ENCODE data around the gene TGFB1I1.

Gene TGFB1I1

DNA sequence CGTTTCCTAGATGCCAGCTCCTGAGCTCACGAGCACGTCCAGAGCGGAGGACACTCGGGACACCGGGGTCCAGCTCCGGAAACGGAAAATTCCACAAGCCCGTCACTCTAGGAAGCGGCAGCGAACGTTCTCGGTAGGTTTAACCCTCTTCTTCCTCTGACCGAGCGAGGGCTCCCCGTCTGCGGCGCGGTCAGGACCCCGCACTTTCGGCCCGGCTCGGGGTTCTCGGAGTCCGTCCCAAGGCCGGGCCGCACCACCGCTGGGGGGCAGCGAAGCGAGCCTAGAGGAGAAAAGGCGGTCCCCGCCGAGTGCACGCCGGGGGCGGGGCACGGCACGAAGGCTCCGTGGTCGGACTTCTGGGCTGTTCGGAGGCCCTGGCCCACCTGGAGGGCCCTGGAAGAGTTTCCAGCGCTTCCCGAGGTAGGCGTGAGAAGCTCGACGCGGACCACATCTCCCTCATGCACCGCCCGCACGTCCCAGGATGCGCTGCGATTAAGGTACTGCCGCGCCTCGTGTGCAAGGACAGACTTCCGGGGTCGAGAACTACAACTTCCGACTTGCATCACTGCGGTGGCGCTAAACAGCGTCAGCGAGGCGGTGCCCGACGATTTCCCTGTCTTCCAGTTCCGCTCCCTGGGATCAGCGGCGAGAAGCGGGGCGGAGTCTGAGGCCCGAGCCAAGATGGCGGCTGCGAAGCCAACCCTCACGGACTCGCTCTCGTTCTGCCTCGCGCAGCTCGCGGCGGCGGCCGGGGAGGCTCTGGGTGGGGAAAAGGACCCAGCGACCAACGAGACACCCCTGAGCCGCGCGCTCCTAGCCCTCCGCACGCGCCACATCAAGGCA, 12.9 kb upstream of the TGFB1I1 start, which contains the start of gene ARMC5:
TSS of gene ARMC5 (plus strand) at position 658 of the 843 bp plus-strand sequence. CDS start at position 682, 24 bp downstream.
- peak within 1 kb of the TSS; percentile 97 for H3K9ac ChIP-seq (ENCODE audit: low read depth, low read length)
- H3K36me3 ChIP-seq (ENCODE audit: insufficient read depth, low read length), result no peaks in the 10 kb centered on the region; the same call in 1 of the 2 replicates
- peaks cover 4% of the 10 kb centered on the region for H3K4me1 ChIP-seq (ENCODE audit: insufficient read depth, low read length)
- no peaks in the 10 kb centered on the region for H3K9me3 ChIP-seq (ENCODE audit: control insufficient read depth, insufficient read depth, low read length)

DNA sequence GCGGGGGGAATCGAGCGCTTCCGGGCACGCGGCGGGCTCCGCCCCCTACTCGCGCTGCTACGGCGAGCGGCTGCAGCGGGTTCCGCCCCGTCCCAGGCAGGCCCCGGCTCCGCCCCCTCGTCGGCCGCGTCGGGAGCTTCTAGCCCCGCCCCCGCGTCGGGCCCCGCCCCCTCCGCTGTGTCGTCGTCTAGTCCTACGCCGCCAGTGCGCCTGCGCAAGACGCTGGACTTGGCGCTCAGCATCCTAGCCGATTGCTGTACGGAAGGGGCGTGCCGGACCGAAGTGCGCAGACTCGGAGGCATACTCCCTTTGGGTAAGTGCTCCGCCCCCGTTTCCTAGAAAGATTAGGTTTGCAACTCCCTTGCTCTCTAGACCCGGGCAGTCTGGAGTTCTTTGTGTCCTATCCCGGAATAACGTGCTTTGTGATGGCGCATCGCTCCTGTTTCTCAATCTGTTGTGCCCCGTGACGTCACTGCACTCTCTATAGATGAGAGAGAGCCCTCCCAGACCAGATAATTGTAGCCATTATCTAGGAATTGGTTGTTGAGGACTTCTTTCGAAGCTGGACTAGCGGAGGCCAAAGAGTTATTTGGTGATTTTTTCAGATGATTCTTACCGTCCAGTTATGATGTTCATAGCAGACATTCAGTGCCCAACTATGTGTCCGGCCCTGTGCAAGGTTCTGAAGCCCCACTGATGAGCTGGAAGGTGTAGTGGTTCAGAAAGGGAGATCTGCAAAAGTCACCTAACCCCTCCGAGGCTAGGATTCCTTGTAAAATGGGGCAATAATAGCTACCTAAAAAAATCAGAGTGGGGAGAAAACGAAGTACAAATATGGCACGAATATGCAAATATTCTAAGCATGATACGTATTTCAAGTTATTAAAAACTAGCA, 12.0 kb upstream of the TGFB1I1 start:
- peak overlapping the region; percentile 97 for H3K9ac ChIP-seq (ENCODE audit: low read depth, low read length)
- no peaks in the 10 kb centered on the region for H3K9me3 ChIP-seq (ENCODE audit: control insufficient read depth, insufficient read depth, low read length)
- peaks cover 4% of the 10 kb centered on the region for H3K4me1 ChIP-seq (ENCODE audit: insufficient read depth, low read length)
- H3K36me3 ChIP-seq (ENCODE audit: insufficient read depth, low read length), result no peaks in the 10 kb centered on the region; the same call in 1 of the 2 replicates

DNA sequence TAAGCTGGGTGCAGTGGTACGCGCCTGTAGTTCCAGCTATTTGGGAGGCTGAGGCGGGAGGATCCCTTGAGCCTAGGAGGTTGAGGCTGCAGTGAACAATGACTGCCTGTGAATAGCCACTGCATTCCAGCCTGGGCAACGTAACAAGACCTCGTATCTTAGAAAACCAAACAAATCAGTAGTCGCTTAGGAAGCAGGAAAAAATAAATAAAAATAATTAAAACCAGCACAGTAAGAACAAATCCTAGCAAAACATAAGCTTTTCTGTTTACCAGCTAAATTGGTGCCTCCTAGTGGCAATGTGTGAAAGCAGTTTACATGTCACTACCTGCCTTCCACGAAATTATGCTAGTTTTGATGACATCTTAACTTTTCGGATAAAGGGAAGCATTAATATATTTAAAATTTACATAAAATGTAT, 11.4 kb upstream of the TGFB1I1 start:
- no peaks in the 10 kb centered on the region for H3K9me3 ChIP-seq (ENCODE audit: control insufficient read depth, insufficient read depth, low read length)
- peak overlapping the region; percentile 71; the same call in 1 of the 2 replicates for H3K9ac ChIP-seq (ENCODE audit: low read depth, low read length)
- no peaks in the 10 kb centered on the region; the same call in 1 of the 2 replicates for H3K36me3 ChIP-seq (ENCODE audit: insufficient read depth, low read length)
- H3K4me1 ChIP-seq (ENCODE audit: insufficient read depth, low read length), result peaks cover under 1% of the 10 kb centered on the region; the same call in 1 of the 2 replicates

DNA sequence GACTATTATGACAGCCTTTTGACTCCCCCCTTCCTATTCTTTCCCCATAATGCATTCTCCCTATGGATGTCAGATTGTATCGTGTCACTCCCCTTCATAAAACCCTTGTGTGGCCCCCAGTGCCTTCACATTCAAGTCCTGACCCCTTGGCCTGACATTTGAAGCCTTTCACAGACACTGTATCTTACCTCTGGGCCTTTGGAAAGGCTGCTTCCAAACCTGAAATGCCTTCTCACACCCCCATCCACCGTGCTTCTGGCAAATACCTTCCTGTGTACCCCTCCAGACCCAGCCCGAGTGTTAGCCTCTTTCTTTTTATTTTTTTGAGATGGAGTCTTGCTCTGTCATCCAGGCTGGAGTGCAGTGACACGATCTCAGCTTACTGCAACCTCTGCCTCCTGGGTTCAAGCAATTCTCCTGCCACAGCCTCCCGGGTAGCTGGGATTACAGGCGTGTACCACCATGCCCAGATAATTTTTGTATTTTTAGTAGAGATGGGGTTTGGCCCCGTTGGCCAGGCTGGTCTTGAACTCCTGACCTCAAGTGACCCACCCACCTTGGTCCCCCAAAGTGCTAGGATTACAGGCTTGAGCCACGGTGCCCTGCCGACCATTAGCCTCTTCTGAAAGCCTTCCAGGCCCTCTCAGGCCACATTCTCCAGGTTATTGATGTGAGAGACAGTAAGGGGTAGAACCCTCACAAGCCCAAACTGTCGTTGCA, 10.6 kb upstream of the TGFB1I1 start:
- H3K36me3 ChIP-seq (ENCODE audit: insufficient read depth, low read length), result no peaks in the 10 kb centered on the region
- no peaks in the 10 kb centered on the region; the same call in 1 of the 2 replicates for H3K4me1 ChIP-seq (ENCODE audit: insufficient read depth, low read length)
- no peak overlapping the region for H3K9ac ChIP-seq (ENCODE audit: low read depth, low read length)
- H3K9me3 ChIP-seq (ENCODE audit: control insufficient read depth, insufficient read depth, low read length), result no peaks in the 10 kb centered on the region

DNA sequence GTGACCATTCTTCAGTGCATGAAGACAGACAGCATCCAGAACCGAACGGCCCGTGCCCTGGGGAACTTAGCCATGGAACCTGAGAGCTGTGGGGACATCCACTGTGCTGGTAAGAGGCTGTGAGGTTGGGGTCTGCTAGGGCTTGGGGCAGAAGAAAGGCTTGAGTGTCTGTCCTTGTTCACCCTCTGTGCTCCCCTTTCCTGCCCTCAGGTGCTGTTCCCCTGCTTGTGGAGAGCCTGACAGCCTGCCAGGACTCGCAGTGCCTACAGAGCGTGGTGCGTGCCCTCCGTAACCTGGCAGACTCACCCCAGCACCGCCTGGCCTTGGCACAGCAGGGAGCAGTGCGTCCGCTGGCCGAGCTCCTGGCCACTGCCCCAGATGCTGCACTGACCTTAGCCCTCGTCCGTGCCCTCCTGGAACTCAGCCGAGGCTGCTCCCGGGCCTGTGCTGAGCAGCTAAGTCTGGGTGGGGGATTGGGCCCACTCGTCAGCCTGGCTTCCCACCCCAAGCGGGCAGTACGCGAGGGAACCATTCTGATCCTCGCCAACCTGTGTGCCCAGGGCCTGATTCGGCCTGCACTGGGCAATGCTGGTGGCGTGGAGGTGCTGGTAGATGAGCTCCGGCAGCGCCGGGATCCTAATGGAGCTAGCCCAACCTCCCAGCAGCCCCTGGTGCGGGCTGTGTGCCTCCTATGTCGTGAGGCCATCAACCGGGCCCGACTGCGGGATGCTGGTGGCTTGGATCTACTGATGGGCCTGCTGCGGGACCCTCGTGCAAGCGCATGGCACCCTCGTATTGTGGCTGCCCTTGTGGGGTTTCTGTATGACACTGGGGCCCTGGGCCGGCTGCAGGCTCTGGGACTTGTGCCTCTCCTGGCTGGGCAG, 9.8 kb upstream of the TGFB1I1 start:
- no peaks in the 10 kb centered on the region; the same call in 1 of the 2 replicates for H3K4me1 ChIP-seq (ENCODE audit: insufficient read depth, low read length)
- no peaks in the 10 kb centered on the region for H3K36me3 ChIP-seq (ENCODE audit: insufficient read depth, low read length)
- H3K9ac ChIP-seq (ENCODE audit: low read depth, low read length), result no peak overlapping the region
- H3K9me3 ChIP-seq (ENCODE audit: control insufficient read depth, insufficient read depth, low read length), result no peaks in the 10 kb centered on the region

DNA sequence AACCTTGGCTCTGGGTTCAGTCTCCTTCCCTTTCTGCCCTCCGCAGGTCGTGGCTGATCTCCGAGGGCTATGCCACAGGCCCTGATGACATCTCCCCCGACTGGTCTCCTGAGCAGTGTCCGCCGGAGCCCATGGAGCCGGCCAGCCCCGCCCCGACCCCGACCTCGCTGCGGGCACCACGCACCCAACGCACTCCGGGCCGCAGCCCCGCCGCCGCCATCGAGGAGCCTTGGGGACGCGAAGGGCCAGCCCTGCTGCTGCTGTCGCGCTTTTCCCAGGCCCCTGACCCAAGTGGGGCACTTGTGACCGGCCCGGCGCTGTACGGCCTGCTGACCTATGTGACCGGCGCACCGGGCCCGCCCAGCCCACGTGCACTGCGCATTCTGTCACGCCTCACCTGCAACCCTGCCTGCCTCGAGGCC, 7.6 kb upstream of the TGFB1I1 start:
- H3K9ac ChIP-seq (ENCODE audit: low read depth, low read length), result no peak overlapping the region

DNA sequence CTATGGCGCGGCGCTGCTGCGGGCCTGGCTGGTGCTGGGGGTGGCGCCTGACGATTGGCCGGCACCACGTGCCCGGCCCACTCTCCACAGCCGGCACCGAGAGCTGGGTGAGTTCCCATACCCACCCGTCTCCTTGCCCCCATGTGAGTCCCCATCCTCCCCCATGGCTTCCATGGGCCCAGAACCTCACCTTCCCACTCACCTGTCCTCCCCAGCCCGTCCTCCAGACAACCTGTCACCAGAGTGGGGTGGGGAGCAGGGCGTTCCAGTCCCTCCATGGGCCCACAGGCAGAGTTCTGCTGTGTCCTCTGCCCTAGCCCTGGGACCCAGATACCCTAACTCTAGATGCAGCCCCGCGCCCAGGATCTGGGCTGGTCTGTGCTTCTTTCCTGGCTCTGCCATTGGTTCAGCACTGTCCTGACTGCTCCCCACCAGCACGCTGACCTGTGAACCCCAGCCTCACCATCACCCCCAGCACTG, 7.1 kb upstream of the TGFB1I1 start:
- H3K9ac ChIP-seq (ENCODE audit: low read depth, low read length), result no peak overlapping the region
- no peaks in the 10 kb centered on the region for H3K9me3 ChIP-seq (ENCODE audit: control insufficient read depth, insufficient read depth, low read length)
- H3K4me1 ChIP-seq (ENCODE audit: insufficient read depth, low read length), result no peaks in the 10 kb centered on the region
- H3K36me3 ChIP-seq (ENCODE audit: insufficient read depth, low read length), result no peaks in the 10 kb centered on the region

More for the DNA sequence above, 7.6 kb upstream of the TGFB1I1 start:
- no peaks in the 10 kb centered on the region for H3K36me3 ChIP-seq (ENCODE audit: insufficient read depth, low read length)
- no peaks in the 10 kb centered on the region for H3K4me1 ChIP-seq (ENCODE audit: insufficient read depth, low read length)
- no peaks in the 10 kb centered on the region for H3K9me3 ChIP-seq (ENCODE audit: control insufficient read depth, insufficient read depth, low read length)

DNA sequence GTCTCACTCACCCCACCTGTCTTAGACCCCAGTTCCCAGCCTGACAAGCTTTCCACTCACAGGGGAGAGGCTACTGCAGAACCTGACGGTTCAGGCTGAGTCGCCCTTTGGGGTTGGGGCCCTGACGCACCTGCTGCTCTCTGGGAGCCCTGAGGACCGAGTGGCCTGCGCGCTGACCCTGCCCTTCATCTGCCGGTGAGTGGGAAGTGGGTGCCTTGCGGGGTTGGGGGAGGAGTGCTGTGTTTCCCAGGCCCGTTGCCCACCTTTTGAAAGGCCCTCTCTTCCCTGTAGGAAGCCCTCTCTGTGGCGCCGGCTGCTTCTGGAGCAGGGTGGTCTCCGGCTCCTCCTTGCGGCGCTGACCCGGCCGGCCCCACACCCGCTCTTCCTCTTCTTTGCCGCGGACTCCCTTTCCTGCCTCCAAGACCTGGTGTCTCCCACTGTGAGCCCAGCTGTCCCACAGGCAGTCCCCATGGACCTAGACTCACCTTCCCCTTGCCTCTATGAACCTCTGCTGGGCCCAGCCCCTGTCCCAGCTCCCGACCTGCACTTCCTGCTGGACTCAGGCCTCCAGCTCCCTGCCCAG, 6.1 kb upstream of the TGFB1I1 start:
- Histone ChIP-seq H3K9ac (ENCODE audit: low read depth, low read length) (no peak overlapping the region), H3K9me3 (ENCODE audit: control insufficient read depth, insufficient read depth, low read length) (no peaks in the 10 kb centered on the region), H3K36me3 (ENCODE audit: insufficient read depth, low read length) (no peaks in the 10 kb centered on the region), H3K4me1 (ENCODE audit: insufficient read depth, low read length) (no peaks in the 10 kb centered on the region)

DNA sequence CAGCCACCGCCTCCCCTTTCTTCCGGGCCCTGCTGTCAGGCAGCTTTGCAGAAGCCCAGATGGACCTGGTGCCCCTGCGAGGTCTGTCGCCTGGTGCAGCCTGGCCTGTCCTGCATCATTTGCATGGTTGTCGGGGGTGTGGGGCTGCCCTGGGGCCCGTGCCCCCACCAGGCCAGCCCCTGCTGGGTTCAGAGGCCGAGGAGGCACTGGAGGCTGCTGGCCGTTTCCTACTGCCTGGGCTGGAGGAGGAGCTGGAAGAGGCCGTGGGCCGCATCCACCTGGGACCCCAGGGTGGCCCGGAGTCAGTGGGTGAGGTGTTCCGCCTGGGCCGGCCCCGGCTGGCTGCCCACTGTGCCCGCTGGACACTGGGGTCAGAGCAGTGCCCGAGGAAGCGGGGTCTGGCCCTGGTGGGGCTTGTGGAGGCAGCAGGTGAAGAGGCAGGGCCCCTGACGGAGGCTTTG, 5.5 kb upstream of the TGFB1I1 start:
- no peak overlapping the region for H3K9ac ChIP-seq (ENCODE audit: low read depth, low read length)
- no peaks in the 10 kb centered on the region for H3K36me3 ChIP-seq (ENCODE audit: insufficient read depth, low read length)
- H3K4me1 ChIP-seq (ENCODE audit: insufficient read depth, low read length), result peaks cover 5% of the 10 kb centered on the region; the same call in 1 of the 2 replicates
- no peaks in the 10 kb centered on the region for H3K9me3 ChIP-seq (ENCODE audit: control insufficient read depth, insufficient read depth, low read length)

DNA sequence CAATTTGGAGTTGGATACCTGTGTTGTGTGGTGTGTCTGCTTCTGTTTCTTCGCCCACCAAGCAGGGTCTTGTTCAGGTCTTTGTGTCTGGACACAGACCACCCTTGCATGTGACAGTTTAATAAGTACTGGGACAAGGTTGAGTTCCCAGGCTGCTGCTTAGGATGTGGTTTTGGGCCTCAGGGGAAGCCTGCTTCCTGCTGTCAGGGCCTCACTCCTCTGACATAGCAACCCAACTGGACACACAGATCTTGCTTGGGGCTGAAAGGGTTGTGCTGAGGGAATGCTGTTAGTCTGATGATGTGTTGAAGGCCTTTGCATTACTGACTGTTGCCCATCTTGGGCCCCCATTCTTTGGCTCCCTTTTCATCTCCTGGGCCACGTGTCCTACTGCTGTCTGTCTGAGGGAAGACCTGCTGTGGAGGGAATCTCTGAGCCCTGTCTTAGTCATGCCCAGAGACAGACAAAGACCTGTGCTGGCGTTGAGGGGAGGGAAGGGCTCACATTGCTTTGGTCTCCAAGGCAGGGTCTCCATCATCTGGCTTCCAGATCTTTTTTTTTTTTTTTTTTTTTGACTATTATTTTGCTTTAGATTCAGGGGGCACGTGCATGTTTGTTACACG, 4.7 kb upstream of the TGFB1I1 start:
- Histone ChIP-seq H3K4me1 (ENCODE audit: insufficient read depth, low read length) (peaks cover 6% of the 10 kb centered on the region; the same call in 1 of the 2 replicates), H3K9ac (ENCODE audit: low read depth, low read length) (no peak overlapping the region), H3K9me3 (ENCODE audit: control insufficient read depth, insufficient read depth, low read length) (no peaks in the 10 kb centered on the region)

DNA sequence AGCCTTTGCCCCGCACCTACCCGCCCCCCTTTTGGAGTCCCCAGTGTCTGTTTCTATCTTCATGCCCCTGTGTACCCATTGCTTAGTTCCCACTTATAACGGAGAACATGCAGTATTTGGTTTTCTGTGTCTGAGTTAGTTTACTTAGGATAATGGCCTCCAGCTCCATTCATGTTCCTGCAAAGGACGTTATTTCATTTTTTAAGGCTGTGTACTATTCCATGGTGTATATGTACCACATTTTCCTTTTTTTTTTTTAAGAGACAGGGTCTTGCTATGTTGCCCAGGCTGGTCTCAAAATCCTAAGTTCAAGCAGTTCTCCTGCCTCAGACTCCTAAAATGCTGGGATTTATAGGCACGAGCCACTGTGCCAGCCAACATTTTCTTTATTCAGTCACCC, 4.1 kb upstream of the TGFB1I1 start:
- no peaks in the 10 kb centered on the region for H3K36me3 ChIP-seq (ENCODE audit: insufficient read depth, low read length)
- no peaks in the 10 kb centered on the region for H3K9me3 ChIP-seq (ENCODE audit: control insufficient read depth, insufficient read depth, low read length)
- peaks cover 6% of the 10 kb centered on the region; the same call in 1 of the 2 replicates for H3K4me1 ChIP-seq (ENCODE audit: insufficient read depth, low read length)
- H3K9ac ChIP-seq (ENCODE audit: low read depth, low read length), result no peak overlapping the region

More for the DNA sequence above, 4.7 kb upstream of the TGFB1I1 start:
- H3K36me3 ChIP-seq (ENCODE audit: insufficient read depth, low read length), result no peaks in the 10 kb centered on the region

DNA sequence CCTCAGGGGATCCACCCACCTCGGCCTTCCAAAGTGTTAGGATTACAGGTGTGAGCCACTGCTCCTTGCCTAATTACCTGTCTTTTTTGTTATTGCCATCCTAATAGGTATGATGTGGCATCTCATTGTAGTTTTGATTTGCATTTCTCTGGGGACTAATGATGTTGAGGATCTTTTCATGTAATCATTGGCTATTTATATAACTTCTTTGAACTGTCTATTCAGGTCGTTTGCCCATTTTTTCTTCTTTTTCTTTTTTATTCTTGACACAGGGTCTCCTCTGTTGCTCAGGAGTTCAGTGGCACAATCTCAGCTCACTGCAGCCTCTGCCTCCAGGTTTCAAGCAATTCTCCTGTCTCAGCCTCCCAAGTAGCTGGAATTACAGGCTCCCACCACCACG, 1.3 kb upstream of the TGFB1I1 start:
- Histone ChIP-seq H3K36me3 (ENCODE audit: insufficient read depth, low read length) (no peaks in the 10 kb centered on the region), H3K9ac (ENCODE audit: low read depth, low read length) (no peak overlapping the region), H3K9me3 (ENCODE audit: control insufficient read depth, insufficient read depth, low read length) (no peaks in the 10 kb centered on the region; the same call in 1 of the 2 replicates), H3K4me1 (ENCODE audit: insufficient read depth, low read length) (peaks cover 6% of the 10 kb centered on the region; the same call in 1 of the 2 replicates)
